Loucy (cell line): ENCODE data around the gene CNTN4.

Experiments used
- H2AFZ ChIP-seq: fragments of 200-600 bp; sonication (generic); 2 replicates; pipeline ENCODE4 v1.6.0; 2016; ENCODE audit warnings: antibody characterized with exemption, mild to moderate bottlenecking, low read length, moderate library complexity
- H3F3A ChIP-seq: fragments of 200-600 bp; 2 replicates; pipeline ENCODE4 v1.6.0; 2016; ENCODE audit warnings: antibody characterized with exemption, low read depth, mild to moderate bottlenecking
- H3K27me3 ChIP-seq: fragments of 200-600 bp; sonication (generic); 2 replicates; pipeline ENCODE4 v1.6.1; 2014; ENCODE audit warnings: low read length, mild to moderate bottlenecking; ENCODE audit not compliant: insufficient read depth, poor library complexity, severe bottlenecking
- H3K36me3 ChIP-seq: fragments of 200-600 bp; sonication (generic); 2 replicates; pipeline ENCODE4 v1.6.1; 2016; ENCODE audit warnings: low read length; ENCODE audit not compliant: insufficient read depth
- H3K4me1 ChIP-seq: fragments of 200-600 bp; sonication (generic); 2 replicates; pipeline ENCODE4 v1.5.1; 2014; ENCODE audit warnings: low read length, mild to moderate bottlenecking; ENCODE audit not compliant: insufficient read depth, poor library complexity, severe bottlenecking
- H3K4me2 ChIP-seq: fragments of 200-600 bp; sonication (generic); 2 replicates; pipeline ENCODE4 v1.6.0; 2014; ENCODE audit warnings: antibody characterized with exemption, low read length, low read depth, mild to moderate bottlenecking; ENCODE audit not compliant: poor library complexity, severe bottlenecking
- H3K4me3 ChIP-seq: fragments of 200-600 bp; sonication (generic); 2 replicates; pipeline ENCODE4 v1.5.1; 2014; ENCODE audit warnings: low read length, mild to moderate bottlenecking, mixed read lengths; ENCODE audit not compliant: poor library complexity, severe bottlenecking
- H3K79me2 ChIP-seq: fragments of 200-600 bp; sonication (generic); 2 replicates; pipeline ENCODE4 v1.6.1; 2014; ENCODE audit warnings: low read length; ENCODE audit not compliant: insufficient read depth
- H3K9ac ChIP-seq: fragments of 200-600 bp; sonication (generic); 2 replicates; pipeline ENCODE4 v1.6.0; 2014; ENCODE audit warnings: mild to moderate bottlenecking, low read depth, low read length, moderate library complexity; ENCODE audit not compliant: poor library complexity, severe bottlenecking
- H3K9me2 ChIP-seq: fragments of 200-600 bp; sonication (generic); replicated peaks from 2 replicates; pipeline ENCODE4 v1.6.1; 2016; ENCODE audit warnings: low read depth, low read length, mixed read lengths
- H3K9me3 ChIP-seq: fragments of 200-600 bp; sonication (generic); 2 replicates; pipeline ENCODE4 v1.6.1; 2014; ENCODE audit warnings: mild to moderate bottlenecking, antibody characterized with exemption, low read length, low read depth; ENCODE audit not compliant: insufficient read depth
- H4K20me1 ChIP-seq: fragments of 200-600 bp; sonication (generic); 2 replicates; pipeline ENCODE4 v1.6.0; 2014; ENCODE audit warnings: antibody characterized with exemption, low read length, mild to moderate bottlenecking; ENCODE audit not compliant: insufficient read depth, poor library complexity, severe bottlenecking
- EZH2phosphoT487 ChIP-seq: fragments of 200-600 bp; IDR thresholded peaks from 2 replicates; pipeline ENCODE4 v1.6.1; 2018; ENCODE audit warnings: antibody characterized with exemption, mild to moderate bottlenecking, moderate library complexity, borderline replicate concordance
- TF ChIP-seq, protein P1 (sequence below): fragments of 200-600 bp; sonication (generic); conservative IDR thresholded peaks from 2 replicates; pipeline ENCODE4 v1.5.1; 2014; ENCODE audit warnings: mild to moderate bottlenecking, antibody characterized with exemption, low read length

The CNTN4 gene

DNA sequence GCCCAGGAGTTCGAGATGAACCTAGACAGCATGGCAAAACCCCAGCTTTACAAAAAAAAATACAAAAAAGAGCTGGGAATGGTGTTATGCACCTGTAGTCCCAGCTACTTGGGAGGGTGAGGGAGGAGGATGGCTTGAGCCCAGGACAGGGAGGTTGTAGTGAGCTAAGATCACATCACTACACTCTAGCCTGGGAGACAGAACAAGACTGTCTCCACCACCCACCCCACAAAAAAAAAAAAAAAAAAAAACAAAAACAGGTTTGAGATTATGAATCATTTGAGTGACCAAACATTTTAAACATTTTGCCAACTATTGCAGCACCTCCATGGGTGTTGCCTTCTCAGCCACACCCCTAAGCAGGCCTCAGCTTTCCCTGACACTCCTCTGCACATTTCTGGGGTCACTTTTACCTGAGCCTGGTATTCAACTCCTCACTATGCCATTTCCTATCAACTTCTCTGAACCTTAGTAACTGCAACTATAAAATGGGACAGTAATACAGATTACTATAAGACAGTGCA, 969.8 kb downstream of the CNTN4 start:
- no peaks in the 10 kb centered on the region for H3K79me2 ChIP-seq
- no peaks in the 10 kb centered on the region for H4K20me1 ChIP-seq
- H2AFZ ChIP-seq: no peak overlapping the region
- TF ChIP-seq, protein P1, sequence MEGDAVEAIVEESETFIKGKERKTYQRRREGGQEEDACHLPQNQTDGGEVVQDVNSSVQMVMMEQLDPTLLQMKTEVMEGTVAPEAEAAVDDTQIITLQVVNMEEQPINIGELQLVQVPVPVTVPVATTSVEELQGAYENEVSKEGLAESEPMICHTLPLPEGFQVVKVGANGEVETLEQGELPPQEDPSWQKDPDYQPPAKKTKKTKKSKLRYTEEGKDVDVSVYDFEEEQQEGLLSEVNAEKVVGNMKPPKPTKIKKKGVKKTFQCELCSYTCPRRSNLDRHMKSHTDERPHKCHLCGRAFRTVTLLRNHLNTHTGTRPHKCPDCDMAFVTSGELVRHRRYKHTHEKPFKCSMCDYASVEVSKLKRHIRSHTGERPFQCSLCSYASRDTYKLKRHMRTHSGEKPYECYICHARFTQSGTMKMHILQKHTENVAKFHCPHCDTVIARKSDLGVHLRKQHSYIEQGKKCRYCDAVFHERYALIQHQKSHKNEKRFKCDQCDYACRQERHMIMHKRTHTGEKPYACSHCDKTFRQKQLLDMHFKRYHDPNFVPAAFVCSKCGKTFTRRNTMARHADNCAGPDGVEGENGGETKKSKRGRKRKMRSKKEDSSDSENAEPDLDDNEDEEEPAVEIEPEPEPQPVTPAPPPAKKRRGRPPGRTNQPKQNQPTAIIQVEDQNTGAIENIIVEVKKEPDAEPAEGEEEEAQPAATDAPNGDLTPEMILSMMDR: no peak
- TF ChIP-seq EZH2phosphoT487: no peak
- H3K4me3 ChIP-seq: no peak overlapping the region
- H3K27me3 ChIP-seq: no peaks in the 10 kb centered on the region
- H3K9me3 ChIP-seq: no peaks in the 10 kb centered on the region
- no peaks in the 10 kb centered on the region for H3K36me3 ChIP-seq
- H3K4me1 ChIP-seq: no peaks in the 10 kb centered on the region
- H3F3A ChIP-seq: no peaks in the 10 kb centered on the region
- H3K4me2 ChIP-seq: no peak overlapping the region
- H3K9ac ChIP-seq: no peak overlapping the region
- no peaks in the 10 kb centered on the region for H3K9me2 ChIP-seq

DNA sequence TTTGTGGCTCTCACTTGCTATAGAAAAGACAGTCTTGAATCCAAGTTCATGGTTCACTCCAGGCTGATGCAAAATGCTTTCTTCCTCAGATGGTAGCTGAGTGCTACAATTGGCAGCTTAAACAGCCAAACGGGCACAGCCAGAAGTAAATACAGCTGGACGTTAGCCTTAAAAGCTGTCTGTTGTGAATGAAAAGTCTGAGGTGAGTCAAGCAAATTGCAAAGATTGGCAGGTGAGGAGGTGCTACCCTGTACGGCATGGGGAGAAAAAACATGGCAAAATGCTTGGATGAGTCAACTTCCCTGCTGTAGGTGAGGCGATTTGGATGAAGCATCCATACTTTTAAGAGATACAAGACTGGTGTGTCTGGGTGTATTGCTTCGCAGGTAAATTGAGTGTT, 971.1 kb downstream of the CNTN4 start:
- Histone ChIP-seq H3K9ac (no peak overlapping the region), H3K36me3 (no peaks in the 10 kb centered on the region), H3K9me3 (no peaks in the 10 kb centered on the region), H3K4me2 (no peak overlapping the region), H4K20me1 (no peaks in the 10 kb centered on the region), H3F3A (no peaks in the 10 kb centered on the region), H3K9me2 (no peaks in the 10 kb centered on the region), H3K79me2 (no peaks in the 10 kb centered on the region), H2AFZ (no peak overlapping the region), H3K27me3 (no peaks in the 10 kb centered on the region), H3K4me1 (no peaks in the 10 kb centered on the region), H3K4me3 (no peak overlapping the region)
- TF ChIP-seq, protein P1: no peak
- TF ChIP-seq EZH2phosphoT487: no peak

DNA sequence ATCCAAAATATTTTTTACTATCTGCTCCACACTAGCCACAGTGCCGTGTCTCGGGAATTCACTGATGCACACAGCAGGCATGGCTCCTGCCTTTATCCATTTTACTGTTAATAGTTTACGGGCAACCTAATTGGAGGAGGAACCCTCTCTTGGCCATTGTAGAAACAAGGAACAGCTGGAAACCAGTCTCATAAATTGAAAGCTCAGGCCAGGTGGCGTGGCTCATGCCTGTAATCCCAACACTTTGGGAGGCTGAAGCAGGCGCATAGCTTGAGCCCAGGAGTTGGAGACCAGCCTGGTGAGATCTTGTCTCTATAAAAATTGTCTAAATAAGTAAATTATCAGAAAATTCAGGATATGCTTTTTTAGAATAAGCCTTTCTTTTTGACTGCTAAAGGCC, 972.5 kb downstream of the CNTN4 start:
- Histone ChIP-seq H2AFZ (no peak overlapping the region), H3K4me1 (no peaks in the 10 kb centered on the region), H3K4me3 (no peak overlapping the region), H3K9me3 (no peaks in the 10 kb centered on the region), H3K36me3 (no peaks in the 10 kb centered on the region), H3K79me2 (no peaks in the 10 kb centered on the region), H3K4me2 (no peak overlapping the region), H3F3A (no peaks in the 10 kb centered on the region), H3K9ac (no peak overlapping the region), H3K9me2 (no peaks in the 10 kb centered on the region), H4K20me1 (no peaks in the 10 kb centered on the region), H3K27me3 (no peaks in the 10 kb centered on the region)
- TF ChIP-seq, protein P1: no peak
- TF ChIP-seq EZH2phosphoT487: no peak
